Measurements from ENCODE around the gene EPM2AIP1.

- TF ChIP-seq CTCF (IDR thresholded peaks at IDR 0.05) (no peak), ZFX (IDR thresholded peaks at IDR 0.05; ENCODE audit: borderline replicate concordance) (no peak)
These were observed 51.8 kb downstream of the EPM2AIP1 start for GRCh38 chr3:36941162-36941561.
